Measurements from ENCODE around the gene FRMD4A.

DNA sequence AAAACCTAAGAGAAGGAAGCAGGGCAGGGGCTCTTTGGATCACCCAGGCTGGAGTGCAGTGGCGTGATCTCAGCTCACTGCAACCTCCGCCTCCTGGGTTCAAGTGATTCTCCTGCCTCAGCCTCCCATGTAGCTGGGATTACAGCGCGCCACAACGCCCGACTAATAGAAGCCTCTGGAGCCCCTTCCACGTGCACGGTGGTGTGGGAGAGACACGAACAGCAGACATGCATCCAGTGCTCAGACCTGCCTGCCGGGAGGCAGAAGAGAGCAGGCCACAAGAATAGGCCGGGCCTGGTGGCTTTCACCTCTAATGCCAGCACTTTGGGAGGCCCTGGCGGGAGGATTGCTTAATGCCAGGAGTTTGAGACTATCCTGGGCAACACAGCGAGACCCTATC, 647.7 kb downstream of the FRMD4A start:
- TF ChIP-seq, protein P1, sequence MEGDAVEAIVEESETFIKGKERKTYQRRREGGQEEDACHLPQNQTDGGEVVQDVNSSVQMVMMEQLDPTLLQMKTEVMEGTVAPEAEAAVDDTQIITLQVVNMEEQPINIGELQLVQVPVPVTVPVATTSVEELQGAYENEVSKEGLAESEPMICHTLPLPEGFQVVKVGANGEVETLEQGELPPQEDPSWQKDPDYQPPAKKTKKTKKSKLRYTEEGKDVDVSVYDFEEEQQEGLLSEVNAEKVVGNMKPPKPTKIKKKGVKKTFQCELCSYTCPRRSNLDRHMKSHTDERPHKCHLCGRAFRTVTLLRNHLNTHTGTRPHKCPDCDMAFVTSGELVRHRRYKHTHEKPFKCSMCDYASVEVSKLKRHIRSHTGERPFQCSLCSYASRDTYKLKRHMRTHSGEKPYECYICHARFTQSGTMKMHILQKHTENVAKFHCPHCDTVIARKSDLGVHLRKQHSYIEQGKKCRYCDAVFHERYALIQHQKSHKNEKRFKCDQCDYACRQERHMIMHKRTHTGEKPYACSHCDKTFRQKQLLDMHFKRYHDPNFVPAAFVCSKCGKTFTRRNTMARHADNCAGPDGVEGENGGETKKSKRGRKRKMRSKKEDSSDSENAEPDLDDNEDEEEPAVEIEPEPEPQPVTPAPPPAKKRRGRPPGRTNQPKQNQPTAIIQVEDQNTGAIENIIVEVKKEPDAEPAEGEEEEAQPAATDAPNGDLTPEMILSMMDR (IDR thresholded peaks at IDR 0.05): no peak
- no peak for TF ChIP-seq POLR2AphosphoS5 (IDR thresholded peaks at IDR 0.05)

Measured in upper lobe of left lung (tissue), 4 donors.